Measurements from ENCODE around the gene ROM1.

The ROM1 gene

DNA sequence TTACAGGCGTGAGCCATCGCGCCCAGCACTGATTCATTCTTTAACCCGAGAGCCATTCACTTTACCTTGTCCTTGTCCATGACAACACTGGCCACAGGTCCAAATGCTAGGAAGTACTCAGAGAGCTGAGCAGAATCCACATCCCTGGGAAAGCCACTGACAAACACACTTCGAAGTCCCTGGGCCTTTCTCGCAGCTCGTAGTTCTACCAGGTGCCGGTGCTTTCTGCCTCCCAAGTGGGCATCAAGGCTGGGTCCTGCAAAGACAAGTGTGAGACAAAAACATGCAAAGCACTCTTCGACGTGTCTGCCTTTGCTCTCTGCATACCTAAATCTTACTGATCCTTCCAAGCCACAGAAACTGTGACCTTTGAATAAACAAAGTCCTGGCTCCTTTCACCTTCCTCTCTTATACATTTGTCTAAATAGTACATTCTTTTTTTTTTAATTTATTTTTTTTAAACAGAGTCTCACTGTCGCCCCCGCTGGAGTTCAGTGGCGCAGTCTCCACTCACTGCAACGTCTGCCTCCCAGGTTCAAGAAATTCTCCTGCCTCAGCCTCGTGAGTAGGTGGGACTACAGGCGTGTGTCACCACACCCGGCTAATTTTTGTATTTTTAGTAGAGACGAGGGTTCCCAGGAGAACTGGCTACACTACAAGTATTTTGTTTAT, 24.0 kb upstream of the ROM1 start:
- FAIRE-seq = no peak
- TF ChIP-seq POU2F2 (IDR thresholded peaks at IDR 0.05; ENCODE audit: low read depth, low read length) (no peak), POLR2A (IDR thresholded peaks at IDR 0.05; ENCODE audit: low read depth, low read length) (no peak), PAX5 (IDR thresholded peaks at IDR 0.05; ENCODE audit: insufficient read depth, low read length, severe bottlenecking) (no peak), TAF1 (IDR thresholded peaks at IDR 0.05; ENCODE audit: low read depth, low read length) (no peak), POLR2AphosphoS5 (IDR thresholded peaks at IDR 0.05; ENCODE audit: low read depth, low read length) (no peak), SPI1 (IDR thresholded peaks at IDR 0.05; ENCODE audit: low read depth, low read length) (no peak)
- no peak for DNase-seq (ENCODE audit: insufficient read length, low spot score)

GRCh38 chr11:62591448-62592145, 21.5 kb upstream of the ROM1 start, which contains the start of gene TUT1:
TUT1 (minus strand) TSS chr11:62591523; CDS start chr11:62591485, 38 bp downstream.
- peak; percentile 87 for DNase-seq (ENCODE audit: insufficient read length, low spot score)
- TF ChIP-seq SPI1 (IDR thresholded peaks at IDR 0.05; ENCODE audit: low read depth, low read length) = peak; percentile 52
- peak; percentile 92 for TF ChIP-seq TAF1 (IDR thresholded peaks at IDR 0.05; ENCODE audit: low read depth, low read length)
- peak; percentile 100 for TF ChIP-seq POU2F2 (IDR thresholded peaks at IDR 0.05; ENCODE audit: low read depth, low read length)
- TF ChIP-seq POLR2AphosphoS5 (IDR thresholded peaks at IDR 0.05; ENCODE audit: low read depth, low read length) = peak; percentile 97
- no peak for TF ChIP-seq PAX5 (IDR thresholded peaks at IDR 0.05; ENCODE audit: insufficient read depth, low read length, severe bottlenecking)
- peak; percentile 99 for TF ChIP-seq POLR2A (IDR thresholded peaks at IDR 0.05; ENCODE audit: low read depth, low read length)
- FAIRE-seq = peak; percentile 99

DNA sequence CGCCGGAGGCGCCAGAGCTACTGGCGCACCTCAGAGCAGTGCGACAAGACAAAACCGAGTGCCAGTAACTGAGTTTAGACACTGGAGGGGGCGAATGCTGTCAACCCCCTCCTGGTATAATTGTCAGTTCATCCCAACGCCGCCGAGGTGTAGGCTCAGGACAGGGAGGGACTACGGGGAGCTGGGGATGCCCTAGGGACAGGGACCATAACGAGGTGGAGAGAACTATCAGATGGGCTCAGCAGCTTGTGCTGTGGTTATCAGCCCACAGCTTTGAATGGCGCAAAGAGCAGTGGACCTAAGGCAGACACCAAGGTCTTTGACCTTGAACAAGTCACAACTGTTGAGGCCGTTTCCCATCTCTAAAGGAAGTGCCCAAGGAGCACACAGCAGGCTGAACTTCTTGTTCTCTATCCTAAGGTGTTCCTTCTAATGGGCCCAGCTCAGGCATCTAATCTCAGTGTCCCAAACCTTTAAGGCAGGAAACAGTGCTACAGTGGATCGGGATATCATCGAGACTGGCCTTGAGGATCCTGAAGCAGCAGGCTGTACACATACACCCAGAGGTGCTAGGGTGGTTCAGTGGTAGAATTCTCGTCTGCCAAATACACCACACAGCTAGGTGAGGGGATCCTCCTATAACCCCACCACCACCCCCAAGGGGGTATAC, 20.8 kb upstream of the ROM1 start:
- TF ChIP-seq TAF1 (IDR thresholded peaks at IDR 0.05; ENCODE audit: low read depth, low read length) = no peak
- no peak for TF ChIP-seq POU2F2 (IDR thresholded peaks at IDR 0.05; ENCODE audit: low read depth, low read length)
- no peak; the same call in 1 of the 2 replicates for TF ChIP-seq POLR2AphosphoS5 (IDR thresholded peaks at IDR 0.05; ENCODE audit: low read depth, low read length)
- no peak for TF ChIP-seq SPI1 (IDR thresholded peaks at IDR 0.05; ENCODE audit: low read depth, low read length)
- TF ChIP-seq POLR2A (IDR thresholded peaks at IDR 0.05; ENCODE audit: low read depth, low read length) = no peak; the same call in 1 of the 2 replicates
- no peak for TF ChIP-seq PAX5 (IDR thresholded peaks at IDR 0.05; ENCODE audit: insufficient read depth, low read length, severe bottlenecking)
- peak; percentile 28 for FAIRE-seq
- DNase-seq (ENCODE audit: insufficient read length, low spot score) = no peak

DNA sequence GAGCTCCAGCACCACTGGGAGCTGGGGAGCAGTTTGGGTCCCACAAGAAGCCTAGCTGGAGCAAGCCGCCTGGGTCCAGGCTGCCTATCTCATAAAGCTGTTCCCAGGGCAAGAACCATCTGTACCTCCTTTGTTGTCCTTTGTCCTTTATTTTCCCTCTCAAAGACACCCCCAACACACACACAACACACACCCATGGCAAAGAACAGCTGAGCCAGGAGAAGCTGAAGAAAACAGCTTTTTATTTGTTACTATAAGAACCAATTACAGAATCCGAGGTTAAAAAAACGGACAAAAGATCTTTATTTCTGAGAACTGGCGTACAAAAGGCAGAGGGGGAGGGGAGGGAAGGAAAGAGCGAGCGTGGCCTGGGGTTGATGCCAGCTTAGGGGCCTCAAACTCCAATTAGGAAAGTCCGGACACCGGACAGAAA, 20.1 kb upstream of the ROM1 start:
- TF ChIP-seq POU2F2 (IDR thresholded peaks at IDR 0.05; ENCODE audit: low read depth, low read length) = no peak
- no peak for TF ChIP-seq TAF1 (IDR thresholded peaks at IDR 0.05; ENCODE audit: low read depth, low read length)
- no peak for TF ChIP-seq POLR2A (IDR thresholded peaks at IDR 0.05; ENCODE audit: low read depth, low read length)
- TF ChIP-seq SPI1 (IDR thresholded peaks at IDR 0.05; ENCODE audit: low read depth, low read length) = no peak
- no peak for TF ChIP-seq POLR2AphosphoS5 (IDR thresholded peaks at IDR 0.05; ENCODE audit: low read depth, low read length)
- no peak for FAIRE-seq

GRCh38 chr11:62593434-62594044, 19.5 kb upstream of the ROM1 start:
- peak; percentile 20 for FAIRE-seq
- DNase-seq (ENCODE audit: insufficient read length, low spot score) = no peak
- peak; percentile 38; the same call in 1 of the 2 replicates for TF ChIP-seq POLR2AphosphoS5 (IDR thresholded peaks at IDR 0.05; ENCODE audit: low read depth, low read length)
- TF ChIP-seq PAX5 (IDR thresholded peaks at IDR 0.05; ENCODE audit: insufficient read depth, low read length, severe bottlenecking) = no peak

More for the DNA sequence above, 20.1 kb upstream of the ROM1 start:
- DNase-seq (ENCODE audit: insufficient read length, low spot score) = no peak

GRCh38 chr11:62595124-62595523, 17.9 kb upstream of the ROM1 start:
- TF ChIP-seq POLR2AphosphoS5 (IDR thresholded peaks at IDR 0.05; ENCODE audit: low read depth, low read length) (no peak), TAF1 (IDR thresholded peaks at IDR 0.05; ENCODE audit: low read depth, low read length) (no peak), PAX5 (IDR thresholded peaks at IDR 0.05; ENCODE audit: insufficient read depth, low read length, severe bottlenecking) (no peak), POLR2A (IDR thresholded peaks at IDR 0.05; ENCODE audit: low read depth, low read length) (no peak), SPI1 (IDR thresholded peaks at IDR 0.05; ENCODE audit: low read depth, low read length) (no peak), POU2F2 (IDR thresholded peaks at IDR 0.05; ENCODE audit: low read depth, low read length) (no peak)
- no peak for DNase-seq (ENCODE audit: insufficient read length, low spot score)
- FAIRE-seq = no peak

DNA sequence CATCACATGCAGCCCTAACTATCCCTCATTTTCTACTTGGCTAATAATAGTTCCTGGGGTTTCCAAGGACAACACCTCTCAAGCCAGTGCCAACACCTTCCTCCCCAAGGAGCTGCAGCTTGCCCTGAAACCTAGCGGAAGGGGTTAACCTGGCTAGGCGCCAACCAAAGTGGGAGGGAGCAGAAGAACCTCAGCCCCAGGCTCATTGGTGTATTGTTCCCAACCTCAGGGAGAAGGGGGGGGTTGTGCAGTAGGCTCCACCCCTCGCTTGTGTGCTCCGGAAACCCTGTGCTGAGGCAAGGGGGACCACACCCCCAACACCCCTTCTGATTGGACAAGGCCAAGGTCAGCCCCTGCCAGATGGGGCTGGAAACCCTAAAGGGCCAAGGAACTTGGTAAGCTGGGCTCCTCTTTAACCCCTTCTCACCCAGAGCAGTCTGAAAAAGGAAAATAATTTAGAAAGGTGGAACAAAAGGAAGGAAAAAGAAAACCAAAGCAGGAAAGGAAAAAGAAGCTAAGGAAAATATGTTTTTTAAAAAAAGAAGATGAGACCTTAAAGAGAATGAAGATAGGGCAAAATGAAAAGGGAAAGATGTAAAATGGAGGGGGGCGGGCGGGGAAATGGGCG, 13.9 kb upstream of the ROM1 start:
- FAIRE-seq = peak; percentile 98

DNA sequence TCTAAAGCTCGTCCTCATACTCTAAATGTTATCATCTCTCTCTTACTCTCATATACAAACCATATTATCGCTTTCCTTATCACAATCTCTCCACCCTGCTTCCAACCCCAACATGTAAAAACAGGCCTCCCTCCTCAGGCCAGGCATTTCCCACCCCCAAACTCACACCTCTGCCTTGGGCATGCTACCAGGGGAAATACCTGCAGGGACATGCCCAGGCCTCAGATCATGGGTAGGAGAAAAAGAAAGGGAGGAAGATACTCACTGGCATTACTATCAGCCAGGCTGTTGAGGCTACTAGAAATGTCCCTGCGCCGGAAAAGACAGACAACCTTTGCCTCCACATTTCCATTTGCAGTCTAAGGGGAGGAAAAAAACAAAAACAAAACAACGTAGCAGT, 13.2 kb upstream of the ROM1 start:
- TF ChIP-seq POLR2AphosphoS5 (IDR thresholded peaks at IDR 0.05; ENCODE audit: low read depth, low read length) (no peak), POU2F2 (IDR thresholded peaks at IDR 0.05; ENCODE audit: low read depth, low read length) (no peak), SPI1 (IDR thresholded peaks at IDR 0.05; ENCODE audit: low read depth, low read length) (no peak), TAF1 (IDR thresholded peaks at IDR 0.05; ENCODE audit: low read depth, low read length) (no peak)
- no peak for DNase-seq (ENCODE audit: insufficient read length, low spot score)
- no peak for FAIRE-seq

More for the DNA sequence above, 13.9 kb upstream of the ROM1 start:
- peak; percentile 92 for DNase-seq (ENCODE audit: insufficient read length, low spot score)
- TF ChIP-seq POLR2A (IDR thresholded peaks at IDR 0.05; ENCODE audit: low read depth, low read length) = peak; percentile 28; the same call in 1 of the 2 replicates
- no peak for TF ChIP-seq TAF1 (IDR thresholded peaks at IDR 0.05; ENCODE audit: low read depth, low read length)
- TF ChIP-seq PAX5 (IDR thresholded peaks at IDR 0.05; ENCODE audit: insufficient read depth, low read length, severe bottlenecking) = no peak
- no peak for TF ChIP-seq POU2F2 (IDR thresholded peaks at IDR 0.05; ENCODE audit: low read depth, low read length)
- TF ChIP-seq POLR2AphosphoS5 (IDR thresholded peaks at IDR 0.05; ENCODE audit: low read depth, low read length) = peak; percentile 69
